ENCODE data around the gene STK25. TPM values are rescaled to one million over a fixed set of nuclear protein-coding genes. Genes with fewer than 3 reads are reported as not detected.

Gene STK25
- total RNA-seq, 1 donor from 2014 or later, result 259 TPM

- DNase-seq (ENCODE audit: low spot score in 2 of 2), result no peak
- H3K27ac ChIP-seq, result no peak overlapping the region
- no peaks in the 10 kb centered on the region for H3K27me3 ChIP-seq
- H3K9me3 ChIP-seq, result no peaks in the 10 kb centered on the region
- no peaks in the 10 kb centered on the region for H3K4me1 ChIP-seq
- TF ChIP-seq CTCF (IDR thresholded peaks at IDR 0.05), result no peak
- H3K36me3 ChIP-seq, result peaks cover 44 to 54% of the 10 kb centered on the region in 2 donors
- intact Hi-C loops (cut with DNase I), result no loop called here
- no peak overlapping the region for H3K4me3 ChIP-seq
These were observed 16.7 kb downstream of the STK25 start for GRCh38 chr2:241491549-241492173.

GRCh38 chr2:241490825-241491506 lies 17.4 kb downstream of the STK25 start:
- no peak overlapping the region for H3K27ac ChIP-seq
- peaks cover 37 to 49% of the 10 kb centered on the region in 2 donors for H3K36me3 ChIP-seq
- DNase-seq (ENCODE audit: low spot score in 2 of 2), result no peak
- H3K4me3 ChIP-seq, result no peak overlapping the region
- no peaks in the 10 kb centered on the region for H3K27me3 ChIP-seq
- TF ChIP-seq CTCF (IDR thresholded peaks at IDR 0.05), result no peak
- no peaks in the 10 kb centered on the region for H3K4me1 ChIP-seq
- intact Hi-C loops (cut with DNase I), result no loop called here
- H3K9me3 ChIP-seq, result no peaks in the 10 kb centered on the region

GRCh38 chr2:241489733-241490680 lies 18.4 kb downstream of the STK25 start:
- Histone ChIP-seq H3K4me1 (no peaks in the 10 kb centered on the region), H3K9me3 (no peaks in the 10 kb centered on the region), H3K36me3 (peaks cover 28 to 40% of the 10 kb centered on the region in 2 donors), H3K27ac (no peak overlapping the region), H3K4me3 (no peak overlapping the region), H3K27me3 (no peaks in the 10 kb centered on the region)
- intact Hi-C loops (cut with DNase I), result no loop called here
- no peak for DNase-seq (ENCODE audit: low spot score in 2 of 2)
- no peak for TF ChIP-seq CTCF (IDR thresholded peaks at IDR 0.05)

GRCh38 chr2:241489088-241489487 lies 19.3 kb downstream of the STK25 start:
- TF ChIP-seq CTCF (IDR thresholded peaks at IDR 0.05), result no peak
- peaks cover 25 to 37% of the 10 kb centered on the region in 2 donors for H3K36me3 ChIP-seq

GRCh38 chr2:241485172-241485911 lies 23.0 kb downstream of the STK25 start:
- no peaks in the 10 kb centered on the region for H3K27me3 ChIP-seq
- H3K4me1 ChIP-seq, result no peaks in the 10 kb centered on the region
- intact Hi-C loops (cut with DNase I), result no loop called here
- no peak for DNase-seq (ENCODE audit: low spot score in 2 of 2)
- H3K9me3 ChIP-seq, result no peaks in the 10 kb centered on the region
- peaks cover 18 to 33% of the 10 kb centered on the region in 2 donors for H3K36me3 ChIP-seq
- H3K4me3 ChIP-seq, result no peak overlapping the region
- no peak overlapping the region for H3K27ac ChIP-seq
- no peak for TF ChIP-seq CTCF (IDR thresholded peaks at IDR 0.05)

More at GRCh38 chr2:241489088-241489487, 19.3 kb downstream of the STK25 start:
- intact Hi-C loops (cut with DNase I), result no loop called here
- DNase-seq (ENCODE audit: low spot score in 2 of 2), result no peak
- H3K9me3 ChIP-seq, result no peaks in the 10 kb centered on the region
- no peak overlapping the region for H3K27ac ChIP-seq
- no peak overlapping the region for H3K4me3 ChIP-seq
- H3K27me3 ChIP-seq, result no peaks in the 10 kb centered on the region
- H3K4me1 ChIP-seq, result no peaks in the 10 kb centered on the region
